C4-2B (cell line): ENCODE measurements around the gene WNT7A.

Experiments
- CTCF ChIP-seq: fragments of 450-650 bp; conservative IDR thresholded peaks from 2 replicates; pipeline ENCODE4 v1.5.1; 2017; ENCODE audit warnings: mild to moderate bottlenecking
- ZFX ChIP-seq: fragments of 450-650 bp; IDR thresholded peaks from 2 replicates; pipeline ENCODE4 v1.6.1; 2017

- TF ChIP-seq CTCF (peak; percentile 66), ZFX (no peak)
Observed at GRCh38 chr3:13879946-13880810, at the start of gene WNT7A.
